ENCODE results near the gene TUBGCP3.

GRCh38 chr13:112455476-112456059, 132.4 kb downstream of the TUBGCP3 start:
- TF ChIP-seq CTCF (IDR thresholded peaks at IDR 0.05; ENCODE audit: low read depth, low read length, missing input control) (no peak), MAX (IDR thresholded peaks at IDR 0.05) (no peak), REST (IDR thresholded peaks at IDR 0.05) (no peak), ZBTB33 (IDR thresholded peaks at IDR 0.05) (no peak), FOXA2 (IDR thresholded peaks at IDR 0.05) (no peak), ATF3 (IDR thresholded peaks at IDR 0.05) (no peak), TAF1 (conservative IDR thresholded peaks at IDR 0.05) (no peak)
